ENCODE data around the gene HECTD4. TPM values are rescaled to one million over a fixed set of nuclear protein-coding genes. Genes with fewer than 3 reads are reported as not detected.

Gene HECTD4
- total and polyA plus RNA-seq, 10 donors: 5.4 to 70.8 (median 50.1) TPM

GRCh38 chr12:112182499-112182898, 199.7 kb downstream of the HECTD4 start:
- intact Hi-C loops (cut with DNase I; ENCODE audit: low total_unique reads): no loop called here
- no peak overlapping the region for H3K4me3 ChIP-seq
- H3K36me3 ChIP-seq: peaks cover 0 to 100% (median 60%) of the 10 kb centered on the region in 6 donors
- H3K27me3 ChIP-seq (replicated peaks in 1 of 7): no peaks in the 10 kb centered on the region
- H3K4me1 ChIP-seq: no peaks in the 10 kb centered on the region
- TF ChIP-seq, protein P1, sequence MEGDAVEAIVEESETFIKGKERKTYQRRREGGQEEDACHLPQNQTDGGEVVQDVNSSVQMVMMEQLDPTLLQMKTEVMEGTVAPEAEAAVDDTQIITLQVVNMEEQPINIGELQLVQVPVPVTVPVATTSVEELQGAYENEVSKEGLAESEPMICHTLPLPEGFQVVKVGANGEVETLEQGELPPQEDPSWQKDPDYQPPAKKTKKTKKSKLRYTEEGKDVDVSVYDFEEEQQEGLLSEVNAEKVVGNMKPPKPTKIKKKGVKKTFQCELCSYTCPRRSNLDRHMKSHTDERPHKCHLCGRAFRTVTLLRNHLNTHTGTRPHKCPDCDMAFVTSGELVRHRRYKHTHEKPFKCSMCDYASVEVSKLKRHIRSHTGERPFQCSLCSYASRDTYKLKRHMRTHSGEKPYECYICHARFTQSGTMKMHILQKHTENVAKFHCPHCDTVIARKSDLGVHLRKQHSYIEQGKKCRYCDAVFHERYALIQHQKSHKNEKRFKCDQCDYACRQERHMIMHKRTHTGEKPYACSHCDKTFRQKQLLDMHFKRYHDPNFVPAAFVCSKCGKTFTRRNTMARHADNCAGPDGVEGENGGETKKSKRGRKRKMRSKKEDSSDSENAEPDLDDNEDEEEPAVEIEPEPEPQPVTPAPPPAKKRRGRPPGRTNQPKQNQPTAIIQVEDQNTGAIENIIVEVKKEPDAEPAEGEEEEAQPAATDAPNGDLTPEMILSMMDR (IDR thresholded peaks at IDR 0.05 in 8 of 11, conservative IDR thresholded peaks at IDR 0.05 in 3 of 11): no peak
- TF ChIP-seq POLR2A (IDR thresholded peaks at IDR 0.05) (no peak), POLR2AphosphoS5 (IDR thresholded peaks at IDR 0.05) (no peak)
- WGBS, 5 donors: 76 to 92% (median 85%) methylated on average over 7 of the region's 7 CpGs
- H3K9me3 ChIP-seq: no peaks in the 10 kb centered on the region
- no peak overlapping the region for H3K27ac ChIP-seq
- DNase-seq: peak; percentile 55

DNA sequence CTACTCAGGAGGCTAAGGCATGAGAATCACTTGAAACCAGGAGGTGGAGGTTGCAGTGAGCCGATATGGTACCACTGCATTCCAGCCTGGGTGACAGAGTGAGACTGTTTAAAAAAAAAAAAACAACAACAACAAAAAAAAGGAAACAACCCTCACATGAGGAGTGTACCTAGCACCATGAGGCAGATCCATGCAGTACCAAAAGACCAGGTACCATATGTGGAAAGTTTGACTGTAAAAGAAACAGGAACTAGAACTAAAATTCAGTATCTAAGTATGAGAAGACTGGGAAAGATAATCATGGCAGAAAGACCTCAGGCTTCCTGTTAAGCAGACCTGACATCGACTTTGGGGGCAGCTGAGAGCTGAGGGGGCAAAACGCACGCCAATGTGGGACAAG, 201.8 kb downstream of the HECTD4 start:
- no peaks in the 10 kb centered on the region for H3K27me3 ChIP-seq (replicated peaks in 1 of 7)
- no peak for DNase-seq
- WGBS, 5 donors: 77 to 87% (median 86%) methylated on average over 4 of the region's 4 CpGs
- no peaks in the 10 kb centered on the region for H3K4me1 ChIP-seq
- H3K4me3 ChIP-seq: no peak overlapping the region
- no peak for TF ChIP-seq POLR2A (IDR thresholded peaks at IDR 0.05)
- no peak for TF ChIP-seq POLR2AphosphoS5 (IDR thresholded peaks at IDR 0.05)
- TF ChIP-seq, protein P1 (IDR thresholded peaks at IDR 0.05 in 8 of 11, conservative IDR thresholded peaks at IDR 0.05 in 3 of 11): no peak
- no peak overlapping the region for H3K27ac ChIP-seq
- peaks cover 0 to 100% (median 73%) of the 10 kb centered on the region in 6 donors for H3K36me3 ChIP-seq
- H3K9me3 ChIP-seq: no peaks in the 10 kb centered on the region
- intact Hi-C loops (cut with DNase I; ENCODE audit: low total_unique reads): no loop called here

GRCh38 chr12:112179916-112180315, 202.3 kb downstream of the HECTD4 start:
- H3K27me3 ChIP-seq (replicated peaks in 1 of 7): no peaks in the 10 kb centered on the region
- H3K4me1 ChIP-seq: no peaks in the 10 kb centered on the region
- intact Hi-C loops (cut with DNase I; ENCODE audit: low total_unique reads): no loop called here
- DNase-seq: peak; percentile 30
- no peak overlapping the region for H3K27ac ChIP-seq
- H3K36me3 ChIP-seq: peaks cover 0 to 100% (median 74%) of the 10 kb centered on the region in 6 donors
- no peak for TF ChIP-seq POLR2A (IDR thresholded peaks at IDR 0.05)
- no peak for TF ChIP-seq POLR2AphosphoS5 (IDR thresholded peaks at IDR 0.05)
- TF ChIP-seq, protein P1 (IDR thresholded peaks at IDR 0.05 in 8 of 11, conservative IDR thresholded peaks at IDR 0.05 in 3 of 11): no peak
- no peaks in the 10 kb centered on the region for H3K9me3 ChIP-seq
- 86 to 97% (median 93%) methylated on average over 2 of the region's 2 CpGs for WGBS, 5 donors
- H3K4me3 ChIP-seq: no peak overlapping the region

DNA sequence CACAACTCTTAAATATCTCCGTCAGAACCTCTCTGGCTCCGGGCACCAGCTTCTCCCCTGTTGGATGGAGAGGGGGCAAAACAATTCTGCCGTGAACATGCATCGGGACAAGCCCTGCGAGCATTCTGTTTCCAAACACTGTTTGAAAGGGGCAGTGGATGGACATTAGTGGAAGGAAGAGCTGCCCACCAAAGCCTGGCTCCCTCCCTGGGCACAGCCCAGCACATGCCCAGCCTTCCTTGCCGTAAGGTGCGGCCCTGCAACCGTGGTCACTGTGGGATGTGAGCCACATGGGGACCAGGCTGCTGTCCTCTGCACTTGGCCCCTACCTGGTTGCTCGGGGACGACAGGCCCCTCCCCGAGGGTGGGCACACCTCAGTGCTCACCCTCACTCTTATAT, 202.9 kb downstream of the HECTD4 start:
- H3K36me3 ChIP-seq: peaks cover 0 to 100% (median 73%) of the 10 kb centered on the region in 6 donors
- H3K9me3 ChIP-seq: no peaks in the 10 kb centered on the region
- H3K4me3 ChIP-seq: no peak overlapping the region
- H3K4me1 ChIP-seq: no peaks in the 10 kb centered on the region
- 97 to 99% (median 97%) methylated on average over 9 to 11 of the region's 11 CpGs for WGBS, 5 donors
- intact Hi-C loops (cut with DNase I; ENCODE audit: low total_unique reads): no loop called here
- no peak for TF ChIP-seq POLR2A (IDR thresholded peaks at IDR 0.05)
- no peak for TF ChIP-seq POLR2AphosphoS5 (IDR thresholded peaks at IDR 0.05)
- TF ChIP-seq, protein P1 (IDR thresholded peaks at IDR 0.05 in 8 of 11, conservative IDR thresholded peaks at IDR 0.05 in 3 of 11): no peak
- no peak overlapping the region for H3K27ac ChIP-seq
- no peaks in the 10 kb centered on the region for H3K27me3 ChIP-seq (replicated peaks in 1 of 7)
- no peak for DNase-seq
